GM13976 (cell line): Measurements from ENCODE around the gene ADRA2B.

Experiments used
- DNase-seq: peaks from one replicate; pipeline ENCODE4 v3.0.0; 2012; ENCODE audit warnings: low spot score
- CTCF ChIP-seq: IDR thresholded peaks from 2 replicates; pipeline ENCODE4 v1.5.1; 2012; ENCODE audit warnings: borderline replicate concordance, mild to moderate bottlenecking; ENCODE audit not compliant: insufficient read depth; ENCODE audit errors: extremely low read depth, missing control alignments, control extremely low read depth
- in situ Hi-C: fragments of 300-500 bp; cut with MboI; formaldehyde crosslinking; loops from one replicate; pipeline ENCODE4 v1.12.0; 2022; ENCODE audit warnings: low sequenced_read_pairs, mixed read lengths, inconsistent platforms; ENCODE audit not compliant: unreplicated experiment

ADRA2B gene

GRCh38 chr2:96150007-96150640 is 33.8 kb upstream of the ADRA2B start:
- in situ Hi-C loops = no loop called here
- no peak for DNase-seq
- TF ChIP-seq CTCF = no peak

- peak; percentile 85 for DNase-seq
- TF ChIP-seq CTCF = no peak
- in situ Hi-C loops = no loop called here
These were observed 32.2 kb upstream of the ADRA2B start for GRCh38 chr2:96148410-96149217.

- TF ChIP-seq CTCF = no peak
- in situ Hi-C loops = no loop called here
- no peak for DNase-seq
These were observed 31.3 kb upstream of the ADRA2B start for GRCh38 chr2:96147593-96148201.

GRCh38 chr2:96146881-96147592 is 30.7 kb upstream of the ADRA2B start:
- no peak for DNase-seq
- in situ Hi-C loops = no loop called here
- TF ChIP-seq CTCF = no peak

GRCh38 chr2:96146153-96146880 is 29.9 kb upstream of the ADRA2B start:
- TF ChIP-seq CTCF = no peak
- in situ Hi-C loops = no loop called here
- peak; percentile 87 for DNase-seq

- no peak for TF ChIP-seq CTCF
- no peak for DNase-seq
- in situ Hi-C loops = no loop called here
These were observed 29.4 kb upstream of the ADRA2B start for GRCh38 chr2:96145848-96146152.
